Adrenal gland (tissue), 5 donors: Measurements from ENCODE around the gene ADIPOR2.

Source experiments
- POLR2A ChIP-seq, 2 donors: fragments of 450-650 bp; IDR thresholded peaks; one replicate each; pipeline ENCODE4 v1.6.1; 2017; ENCODE audit warnings: antibody characterized with exemption in 2 of 2, mild to moderate bottlenecking in 2 of 2, moderate library complexity in 1 of 2
- TF ChIP-seq, protein P1 (sequence below), 6 experiments: fragments of 450-650 bp in 4 of 6; fragments of 200-600 bp in 2 of 6; sonication (generic) in 1 of 6; IDR thresholded peaks; 1 replicate in 5 of 6; 2 replicates in 1 of 6; pipeline versions ENCODE4 v1.5.1 to v1.8.0; 2016 to 2021; ENCODE audit warnings: antibody characterized with exemption in 6 of 6, mild to moderate bottlenecking in 2 of 6, moderate library complexity in 1 of 6
- donor health status: DM: no; HTN: no; CAD: no.

DNA sequence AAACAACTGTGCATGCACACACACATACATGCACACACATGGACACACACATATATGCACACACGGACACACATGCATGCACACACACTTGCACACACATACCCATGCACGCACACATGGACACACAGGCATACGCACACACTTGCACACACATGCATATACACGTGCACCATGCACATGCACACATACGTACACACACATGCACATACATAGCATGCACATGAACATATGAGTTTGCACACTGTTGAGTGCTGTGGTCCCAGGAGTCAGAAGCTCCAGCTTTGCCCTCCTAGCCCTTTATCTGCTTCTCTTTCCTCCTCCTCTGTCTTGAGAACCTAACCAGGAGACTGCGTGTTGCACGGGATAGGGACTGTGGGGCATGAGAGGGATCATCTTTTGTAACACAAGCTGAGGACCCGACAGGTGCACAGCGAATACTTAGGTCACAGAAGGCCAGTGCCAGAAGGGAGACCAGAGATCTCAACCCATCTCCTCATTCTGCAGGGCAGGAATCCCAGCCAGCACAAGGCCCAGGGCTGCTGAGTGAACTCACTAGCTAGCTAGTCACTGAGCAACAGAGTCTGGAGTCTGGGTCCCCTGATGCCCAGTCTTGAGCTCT, 126.0 kb downstream of the ADIPOR2 start:
- TF ChIP-seq, protein P1, sequence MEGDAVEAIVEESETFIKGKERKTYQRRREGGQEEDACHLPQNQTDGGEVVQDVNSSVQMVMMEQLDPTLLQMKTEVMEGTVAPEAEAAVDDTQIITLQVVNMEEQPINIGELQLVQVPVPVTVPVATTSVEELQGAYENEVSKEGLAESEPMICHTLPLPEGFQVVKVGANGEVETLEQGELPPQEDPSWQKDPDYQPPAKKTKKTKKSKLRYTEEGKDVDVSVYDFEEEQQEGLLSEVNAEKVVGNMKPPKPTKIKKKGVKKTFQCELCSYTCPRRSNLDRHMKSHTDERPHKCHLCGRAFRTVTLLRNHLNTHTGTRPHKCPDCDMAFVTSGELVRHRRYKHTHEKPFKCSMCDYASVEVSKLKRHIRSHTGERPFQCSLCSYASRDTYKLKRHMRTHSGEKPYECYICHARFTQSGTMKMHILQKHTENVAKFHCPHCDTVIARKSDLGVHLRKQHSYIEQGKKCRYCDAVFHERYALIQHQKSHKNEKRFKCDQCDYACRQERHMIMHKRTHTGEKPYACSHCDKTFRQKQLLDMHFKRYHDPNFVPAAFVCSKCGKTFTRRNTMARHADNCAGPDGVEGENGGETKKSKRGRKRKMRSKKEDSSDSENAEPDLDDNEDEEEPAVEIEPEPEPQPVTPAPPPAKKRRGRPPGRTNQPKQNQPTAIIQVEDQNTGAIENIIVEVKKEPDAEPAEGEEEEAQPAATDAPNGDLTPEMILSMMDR (IDR thresholded peaks at IDR 0.05), result no peak
- TF ChIP-seq POLR2A (IDR thresholded peaks at IDR 0.05), result no peak
